GM18907 (cell line): ENCODE results near the gene LBX1.

Experiments used
- ATAC-seq: cut with Tn5 transposase; IDR thresholded peaks from one replicate; pipeline ENCODE4 v1.9.1; 2021; ENCODE audit warnings: mild to moderate bottlenecking, moderate library complexity; ENCODE audit not compliant: unreplicated experiment

Gene LBX1

DNA sequence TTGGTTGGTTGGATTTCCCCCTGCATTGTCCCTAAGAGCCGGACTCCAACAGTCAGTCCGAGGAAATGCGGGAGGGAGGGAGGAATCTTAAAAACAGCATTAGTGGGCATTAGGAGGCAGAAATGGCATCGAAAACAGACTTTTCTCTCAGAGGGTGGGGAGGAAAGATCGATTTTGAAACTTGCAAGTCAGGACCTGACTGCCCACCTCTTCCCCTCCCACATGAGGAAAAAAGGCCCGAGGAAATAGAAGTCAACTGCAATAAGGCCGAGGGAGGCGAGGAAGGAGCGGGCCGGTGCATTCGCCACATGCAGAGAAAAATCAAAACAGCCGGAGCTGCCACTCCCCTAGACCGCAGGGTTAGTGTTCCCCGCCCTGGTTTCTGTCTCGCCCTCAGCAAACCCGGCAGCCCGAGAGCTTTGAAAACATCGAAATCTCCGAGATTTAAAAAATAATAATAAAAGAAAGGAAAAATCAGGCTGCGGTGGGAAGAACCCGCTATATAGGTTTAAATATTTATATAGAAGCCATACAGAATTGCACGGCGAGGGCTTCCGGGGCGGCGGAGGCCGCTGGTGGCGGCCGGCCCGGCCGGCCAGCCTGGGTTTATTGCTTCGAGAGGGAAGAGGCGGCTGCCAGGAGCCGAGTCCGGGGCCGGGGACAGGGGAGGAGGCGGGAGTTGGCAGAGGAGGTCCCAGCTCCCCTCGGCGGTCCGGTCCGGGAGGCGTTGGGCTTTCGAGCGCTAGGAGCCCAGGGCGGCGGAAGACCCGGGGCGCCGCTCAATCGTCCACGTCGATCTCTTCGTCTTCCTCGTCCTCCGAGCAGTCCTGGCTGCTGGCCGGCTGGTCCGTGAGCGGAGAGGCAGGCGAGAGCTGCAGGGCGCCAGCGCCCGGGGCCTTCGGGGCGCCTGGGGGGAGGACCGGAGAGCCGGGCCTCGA lies 2.5 kb downstream of the LBX1 start:
- no peak for ATAC-seq

DNA sequence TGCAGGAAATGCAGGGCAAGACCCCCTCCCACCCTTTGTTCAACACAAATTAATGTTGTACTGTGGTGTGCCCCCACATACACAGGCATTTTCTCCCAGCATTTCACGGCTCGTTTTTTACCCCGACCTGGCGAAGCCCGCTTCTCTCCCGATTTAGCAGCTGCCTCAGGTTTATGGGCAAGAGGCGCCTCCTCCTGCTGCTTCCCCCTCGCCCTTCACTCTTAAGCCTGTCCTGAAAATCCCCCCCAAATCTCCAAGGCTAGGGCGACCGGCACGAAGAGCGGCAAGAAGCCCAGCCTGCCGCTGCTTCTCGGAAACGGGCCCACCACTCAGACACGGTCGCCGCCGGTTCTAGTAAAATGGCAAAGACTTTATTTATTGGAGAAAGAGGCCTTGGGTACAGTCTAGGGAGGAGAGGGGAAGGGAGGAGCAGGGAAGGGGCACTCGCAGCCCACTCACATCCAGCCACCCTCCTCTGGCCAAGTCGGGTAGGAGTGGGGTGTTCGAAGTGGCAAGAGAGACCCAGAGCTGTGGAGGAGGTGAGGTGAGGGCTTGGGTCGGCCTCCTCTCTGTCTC lies 3.3 kb downstream of the LBX1 start:
- no peak for ATAC-seq

DNA sequence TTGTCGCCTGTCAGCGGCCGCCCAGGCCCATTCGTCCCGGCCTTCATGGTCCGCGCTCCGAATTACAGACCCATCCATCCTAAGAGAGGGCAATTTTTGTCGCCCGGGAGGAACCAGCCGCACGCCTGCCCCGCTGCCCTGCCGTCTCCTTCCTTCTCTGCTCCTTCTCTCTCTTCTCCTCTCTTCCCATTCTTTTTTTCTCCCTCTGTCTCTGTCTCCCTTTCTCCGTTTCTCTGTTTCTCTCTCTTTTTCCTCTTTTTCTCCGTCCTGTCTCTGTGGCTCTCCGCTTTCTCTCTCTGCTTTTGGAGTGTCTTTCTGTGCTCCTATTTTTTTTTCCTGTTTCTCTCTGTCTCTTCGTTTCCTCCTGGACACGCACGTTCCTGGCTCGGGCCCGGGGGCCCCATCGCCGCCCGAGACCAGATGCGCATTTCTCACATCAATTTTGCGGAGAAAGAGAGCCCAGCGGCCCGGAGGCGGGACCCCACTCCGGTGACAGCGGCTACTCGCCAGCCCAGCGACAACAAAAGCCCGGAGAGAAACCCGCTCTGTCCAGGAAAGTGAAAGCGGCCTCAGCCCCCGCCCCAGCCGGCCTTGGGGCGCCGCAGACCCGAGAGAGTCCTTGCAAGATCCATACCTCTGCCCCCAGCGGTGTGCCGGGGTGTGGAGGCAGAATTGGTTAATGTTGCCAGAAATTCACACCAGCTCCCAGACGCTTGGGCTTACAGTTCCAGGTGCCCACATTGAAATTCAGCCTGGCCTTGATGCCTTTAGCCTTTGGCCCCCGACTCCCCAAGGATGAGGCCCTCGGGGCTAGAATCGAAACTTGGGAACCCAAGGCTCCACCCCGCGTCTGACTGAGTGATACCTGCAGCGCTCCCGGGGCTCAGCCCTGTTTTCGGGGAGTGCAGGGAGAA lies 4.1 kb downstream of the LBX1 start:
- ATAC-seq = no peak

DNA sequence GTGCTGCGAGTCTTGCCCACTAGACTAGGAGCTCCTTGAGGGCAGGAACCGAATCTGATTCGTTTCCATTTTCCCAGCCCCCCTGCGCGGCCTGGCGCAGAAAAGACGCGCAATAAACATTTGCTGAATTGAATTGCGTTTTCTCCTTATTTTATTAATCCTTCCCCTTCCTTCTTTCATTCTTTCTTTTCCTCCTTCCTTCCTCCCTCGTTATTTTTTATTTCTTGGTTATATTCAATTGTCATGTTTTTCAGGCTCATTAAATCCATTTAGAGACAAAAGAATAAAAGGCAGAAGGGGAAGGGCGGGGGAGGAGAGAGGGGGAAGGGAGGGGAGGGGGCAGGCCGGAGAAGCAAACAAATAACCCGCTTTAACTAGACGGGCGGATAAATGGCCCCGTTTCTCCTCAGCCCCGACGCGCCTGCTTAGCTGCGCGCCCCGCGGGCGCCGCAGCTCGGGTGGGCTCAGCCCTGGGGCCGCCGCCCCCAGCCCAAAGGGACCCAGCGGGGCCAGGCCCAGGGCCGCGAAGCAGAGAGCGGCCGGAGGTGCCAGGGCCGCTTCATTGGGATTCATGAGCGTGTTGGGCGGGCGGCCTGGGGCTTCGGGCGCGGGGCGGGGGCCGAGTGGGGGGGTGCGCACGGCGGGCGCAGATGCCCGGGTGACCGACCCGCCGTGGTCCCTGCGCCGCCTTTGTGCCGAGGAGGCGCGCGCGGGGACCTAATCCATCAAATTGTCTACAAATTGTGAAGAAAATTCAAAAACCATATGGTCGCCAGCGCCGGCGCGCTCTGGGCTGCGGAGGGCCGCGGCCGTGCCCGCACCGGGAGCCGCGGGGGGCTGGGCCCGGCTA lies 5.0 kb downstream of the LBX1 start:
- no peak for ATAC-seq

DNA sequence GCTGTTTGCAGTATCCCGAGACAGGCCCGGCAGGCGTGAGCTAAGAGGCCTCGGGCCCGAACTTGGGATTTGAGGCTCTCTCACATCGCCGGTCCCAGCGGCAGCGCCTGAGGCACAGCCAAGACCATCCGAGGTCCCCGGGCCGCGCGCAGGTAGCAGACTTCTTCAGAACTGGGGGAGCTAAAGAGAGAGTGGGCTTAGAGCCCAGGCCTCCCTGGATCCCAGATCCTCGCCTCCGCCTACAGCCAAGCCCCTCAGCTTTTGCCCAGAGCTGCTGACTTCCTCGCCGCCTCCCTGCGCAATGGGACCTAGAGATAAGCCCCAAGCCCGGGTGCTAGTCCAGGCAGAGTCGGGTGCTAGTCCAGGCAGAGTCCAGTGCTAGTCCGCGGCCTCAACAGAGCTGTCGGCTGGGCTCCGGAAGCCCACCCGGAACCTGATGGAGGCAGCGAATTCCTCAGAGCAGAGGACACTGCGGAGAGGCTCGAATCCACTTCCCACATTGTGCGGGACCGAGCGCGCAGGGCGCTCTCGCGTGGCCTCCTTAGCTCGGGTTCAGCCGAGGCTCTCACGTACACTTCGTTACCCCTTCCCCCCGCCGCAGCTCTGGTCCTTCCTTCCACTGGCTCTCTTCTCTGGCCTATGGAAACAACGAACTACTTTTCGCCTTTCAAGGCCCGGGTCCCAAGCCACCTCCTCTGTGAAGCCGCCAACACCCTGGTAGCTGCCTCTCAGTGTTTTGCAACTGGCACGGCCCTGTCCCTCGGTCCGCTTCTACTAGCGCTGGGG lies 5.8 kb downstream of the LBX1 start:
- ATAC-seq = no peak

DNA sequence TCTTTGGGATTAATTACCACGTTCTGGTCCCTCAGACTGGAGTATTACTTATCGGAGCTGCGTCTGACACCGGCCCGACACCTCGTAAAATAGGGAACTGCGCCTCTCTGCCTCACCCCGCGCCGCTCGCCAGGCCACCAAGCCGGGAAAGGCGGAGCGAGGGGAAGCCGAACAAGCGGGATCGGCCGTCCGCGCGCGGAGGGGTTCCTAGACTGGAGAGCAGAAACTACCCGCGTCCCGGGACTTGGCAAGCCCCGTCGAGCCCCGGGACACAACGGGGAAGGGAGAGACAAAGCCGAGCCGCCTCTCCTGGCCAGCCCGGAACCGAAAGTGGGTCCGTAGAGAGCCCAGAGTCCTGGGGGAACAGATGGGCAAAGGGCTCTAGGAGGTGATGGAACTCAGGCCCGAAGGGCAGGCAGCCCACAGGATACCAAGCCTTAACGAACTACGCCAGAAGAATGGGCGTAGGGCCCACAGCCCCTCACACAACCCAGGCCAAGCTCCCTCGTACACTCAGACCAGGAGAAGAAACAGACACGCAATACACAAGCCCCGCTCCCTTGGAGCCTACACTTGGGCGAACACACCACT lies 6.5 kb downstream of the LBX1 start:
- no peak for ATAC-seq

DNA sequence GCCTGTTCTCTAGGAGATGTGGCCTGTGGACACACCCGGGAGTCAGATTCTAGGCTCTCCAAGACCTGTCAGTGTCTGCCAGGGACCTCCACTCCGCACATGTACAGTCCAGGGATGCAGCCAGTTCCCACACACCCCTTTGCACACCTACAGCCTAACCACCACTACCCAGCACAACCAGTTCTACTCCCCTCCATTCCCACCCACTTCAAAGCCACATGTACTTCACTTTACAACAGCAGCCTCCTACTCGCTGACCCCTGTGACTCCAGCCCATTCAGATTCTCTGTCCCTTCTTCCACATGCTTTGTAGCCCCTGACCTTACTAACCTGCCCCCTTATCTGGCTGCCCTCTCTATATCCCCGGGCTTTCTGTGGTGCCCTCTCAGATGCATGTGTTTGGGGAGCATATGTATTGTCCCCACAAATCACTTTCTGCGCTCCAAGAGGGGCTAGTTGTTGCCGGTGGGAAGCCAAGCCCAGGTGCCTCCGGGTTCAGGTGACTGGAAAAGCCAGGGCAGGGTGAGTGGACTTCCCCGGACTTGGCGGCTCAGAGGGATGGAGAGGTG lies 7.2 kb downstream of the LBX1 start:
- no peak for ATAC-seq

DNA sequence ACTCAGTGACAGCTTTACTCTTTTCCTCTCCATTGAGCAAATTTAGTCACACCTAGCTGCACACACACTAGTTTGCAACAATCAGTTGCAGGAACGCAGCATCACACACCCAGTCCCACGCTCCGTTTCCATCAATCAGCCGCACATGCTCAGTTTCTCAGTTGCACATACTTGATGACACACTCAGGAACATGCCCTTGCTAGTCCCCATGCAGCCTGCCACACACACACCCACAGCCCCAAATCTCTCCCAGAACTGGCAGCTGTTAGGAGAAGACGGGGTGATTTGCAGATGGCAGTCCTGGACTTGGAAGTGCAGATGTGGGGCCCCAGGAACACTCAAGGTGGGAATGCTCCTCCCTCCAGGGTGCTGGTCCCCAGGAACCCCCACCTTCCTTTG lies 7.7 kb downstream of the LBX1 start:
- no peak for ATAC-seq

DNA sequence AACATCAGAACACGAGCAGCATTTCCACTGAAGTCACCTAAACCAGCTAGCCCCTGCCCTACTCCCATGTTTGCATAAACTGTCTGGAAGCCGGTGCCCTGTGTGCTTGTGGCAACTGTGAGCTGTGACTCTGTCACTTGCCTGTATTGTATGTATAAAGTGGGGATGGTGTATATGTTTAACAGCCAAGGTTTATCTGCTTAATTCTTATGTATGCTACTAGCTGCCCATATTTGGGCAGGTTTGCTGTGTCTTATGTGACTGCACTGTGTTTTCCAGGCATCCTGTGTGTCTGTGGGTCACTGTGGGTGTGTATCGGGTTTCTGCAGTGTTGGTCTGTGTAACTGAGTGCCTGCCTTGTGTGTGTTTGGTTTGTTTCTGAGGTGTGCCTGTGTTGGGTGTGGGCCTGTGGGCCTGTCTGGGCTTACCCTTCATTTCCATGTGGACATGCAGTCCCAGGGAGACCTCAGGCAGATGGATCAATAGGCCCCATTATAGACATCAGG lies 9.3 kb downstream of the LBX1 start:
- no peak for ATAC-seq

DNA sequence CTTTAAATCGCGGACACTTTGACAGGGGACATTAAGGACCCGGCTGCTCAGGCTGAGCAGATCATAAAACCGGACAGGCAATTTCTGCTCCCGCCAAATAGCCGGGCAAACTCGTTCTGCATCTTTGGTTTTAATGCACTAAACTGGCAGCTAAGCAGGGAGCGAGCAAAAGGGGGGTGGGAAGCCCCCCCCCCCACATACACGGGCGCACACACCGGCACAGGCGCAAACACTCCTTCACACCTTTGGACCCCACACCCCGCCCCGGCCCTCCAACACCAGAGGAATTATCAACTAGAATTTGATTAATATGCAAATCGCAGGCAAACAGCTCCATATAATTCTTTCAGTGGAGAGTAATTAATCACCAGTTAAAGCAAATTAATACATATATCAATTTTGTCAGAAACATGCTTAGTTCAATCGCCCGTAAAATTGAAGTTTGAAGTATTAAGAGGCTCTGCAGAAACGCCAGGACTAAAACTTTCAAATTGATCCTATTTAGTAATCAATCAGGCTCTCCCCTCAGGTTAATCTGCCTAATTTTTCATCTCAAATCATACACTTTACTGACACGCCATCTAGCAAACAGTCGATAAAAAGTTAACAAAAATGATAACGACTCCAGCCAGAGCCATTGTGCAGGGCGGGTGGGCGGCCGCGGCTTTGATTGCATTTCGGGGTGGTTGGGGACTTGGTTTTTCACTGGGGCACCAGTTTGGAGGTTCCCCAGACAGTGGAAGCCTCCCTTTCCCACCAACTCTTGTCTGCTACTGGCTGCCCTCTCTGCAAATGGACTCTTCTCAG lies 9.9 kb downstream of the LBX1 start:
- ATAC-seq = no peak

DNA sequence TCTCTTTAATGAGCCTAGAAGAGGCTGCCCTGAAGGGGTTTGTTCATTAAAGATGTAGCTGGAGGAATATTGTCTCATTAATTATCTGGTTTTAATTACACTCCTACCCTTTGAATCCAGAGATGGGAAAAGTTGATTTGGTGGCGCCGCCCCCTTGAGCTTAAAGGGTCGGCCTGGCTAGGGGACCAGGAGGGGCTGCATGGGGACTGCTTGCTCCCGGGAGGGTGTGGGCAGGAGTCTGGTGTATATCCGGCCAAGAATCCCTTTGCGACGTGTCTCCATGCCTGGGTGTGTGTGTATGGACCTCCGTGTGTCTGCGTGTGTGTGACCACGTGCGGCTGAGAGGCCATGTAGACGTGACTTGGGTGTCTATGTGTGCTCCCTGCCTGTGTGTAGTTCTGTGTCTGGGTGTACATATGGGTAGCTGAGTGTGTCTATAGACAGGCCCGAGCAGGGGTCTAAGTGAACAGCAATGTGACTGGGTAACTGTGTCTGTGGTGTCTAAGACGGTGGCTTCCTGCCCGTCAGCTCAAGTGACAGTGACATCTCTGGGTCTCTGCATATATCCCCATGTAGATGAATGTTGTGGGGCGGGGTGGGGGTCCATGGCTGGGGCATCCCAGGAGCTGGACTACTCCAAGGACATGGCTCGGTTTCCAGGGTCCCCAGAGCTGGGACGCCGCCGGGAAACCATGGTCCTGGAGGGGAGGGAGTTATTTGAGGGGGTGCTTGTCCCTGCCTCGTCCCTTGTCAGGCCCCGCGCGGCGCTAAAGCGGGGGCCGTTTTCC lies 10.7 kb downstream of the LBX1 start:
- ATAC-seq = no peak

DNA sequence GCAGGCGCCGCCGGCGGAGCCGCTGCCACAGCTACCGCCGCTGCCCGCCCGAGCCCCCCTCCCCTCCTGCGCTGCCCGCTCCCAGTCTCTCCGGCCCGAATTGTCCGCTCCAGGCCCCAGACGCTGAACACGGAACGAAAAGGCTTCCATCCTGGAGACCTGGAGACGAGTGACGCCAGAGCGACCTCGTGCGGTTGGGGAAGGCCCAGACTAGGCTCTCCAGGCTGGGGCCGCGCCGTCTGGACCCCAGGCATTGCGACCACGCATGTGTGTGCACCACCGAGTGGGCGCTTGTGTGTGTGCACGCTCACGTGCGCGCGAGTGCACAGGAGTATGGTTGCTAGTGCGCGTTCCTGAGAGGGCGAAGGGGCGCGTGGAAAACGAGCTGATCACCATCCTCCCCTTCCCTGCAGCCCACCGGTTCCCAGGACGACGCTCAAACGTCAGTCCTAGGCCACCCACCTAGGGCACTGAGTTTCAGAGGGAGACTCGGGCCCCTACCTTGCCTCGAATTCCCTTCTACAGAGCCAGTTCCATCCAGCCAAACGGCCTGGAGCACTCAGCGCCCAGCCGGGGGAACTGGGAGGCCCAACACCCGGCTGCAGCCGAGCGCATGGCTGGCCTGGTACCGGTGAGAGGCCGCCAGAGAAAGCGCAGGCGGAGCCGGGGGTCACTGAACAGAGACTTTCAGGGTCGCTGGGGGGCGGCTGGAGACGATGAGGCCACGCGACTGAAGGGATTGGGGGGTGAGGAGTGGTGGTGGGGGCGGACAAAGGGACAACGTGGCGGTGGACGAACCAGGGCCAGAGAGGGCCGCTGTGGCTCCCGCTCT lies 11.6 kb downstream of the LBX1 start:
- no peak for ATAC-seq

DNA sequence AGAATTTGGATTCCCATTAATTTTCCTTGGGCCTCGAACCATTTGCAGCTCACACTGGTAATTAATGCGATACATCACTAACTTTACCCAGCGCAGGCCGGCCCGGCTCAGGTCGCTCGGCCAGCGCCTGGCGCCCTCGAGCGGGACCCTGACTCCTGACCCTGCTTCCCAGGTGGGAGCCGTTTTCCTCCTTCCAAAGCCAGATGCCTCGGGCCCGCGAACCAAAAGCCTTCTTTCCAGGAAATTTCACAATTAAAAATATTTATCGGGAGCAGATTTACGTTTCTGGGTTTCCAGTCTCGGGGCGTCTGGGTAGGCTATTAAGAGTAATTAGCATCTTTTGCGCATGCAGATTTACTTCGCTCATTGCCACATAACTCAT lies 12.2 kb downstream of the LBX1 start:
- no peak for ATAC-seq

DNA sequence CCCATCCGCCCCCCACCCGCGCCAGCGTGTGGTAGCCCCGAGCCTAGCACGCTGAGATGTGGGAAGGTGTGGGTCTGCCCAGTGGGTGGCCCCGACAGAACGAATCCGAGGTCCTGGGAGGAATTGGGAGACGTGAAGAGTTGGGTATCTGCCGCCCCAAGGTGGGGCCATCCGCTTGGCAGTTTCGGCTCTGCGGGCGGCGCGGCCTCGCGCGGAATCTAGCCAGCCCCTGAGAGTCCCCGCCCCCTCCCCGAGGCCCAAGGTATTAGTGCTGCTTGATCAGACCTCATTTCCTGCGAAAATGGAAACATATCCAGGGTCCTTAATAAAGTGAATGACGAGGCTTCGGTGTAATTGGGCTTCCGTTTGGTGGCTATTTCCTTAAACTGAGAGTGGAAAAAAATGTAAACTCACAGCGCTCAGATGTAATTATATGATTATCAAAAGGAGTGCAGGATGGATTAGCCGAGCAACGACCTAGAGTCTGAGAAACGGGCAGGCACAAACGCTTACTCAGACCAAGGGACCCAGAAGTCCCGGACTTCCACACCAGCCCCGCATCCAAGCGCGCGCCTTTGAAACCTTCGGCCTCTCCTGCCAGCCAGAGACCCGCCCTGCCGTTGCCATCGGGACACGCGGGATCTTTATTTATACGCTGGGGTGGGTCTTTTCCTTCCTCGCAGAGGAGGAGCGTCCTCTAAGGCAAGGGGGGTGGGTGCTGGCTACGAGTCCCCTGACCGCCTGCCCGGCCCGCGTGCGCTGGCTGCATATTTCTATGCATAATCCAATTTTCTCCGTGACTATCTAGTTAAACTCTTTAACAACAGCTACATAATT lies 12.8 kb downstream of the LBX1 start:
- no peak for ATAC-seq

DNA sequence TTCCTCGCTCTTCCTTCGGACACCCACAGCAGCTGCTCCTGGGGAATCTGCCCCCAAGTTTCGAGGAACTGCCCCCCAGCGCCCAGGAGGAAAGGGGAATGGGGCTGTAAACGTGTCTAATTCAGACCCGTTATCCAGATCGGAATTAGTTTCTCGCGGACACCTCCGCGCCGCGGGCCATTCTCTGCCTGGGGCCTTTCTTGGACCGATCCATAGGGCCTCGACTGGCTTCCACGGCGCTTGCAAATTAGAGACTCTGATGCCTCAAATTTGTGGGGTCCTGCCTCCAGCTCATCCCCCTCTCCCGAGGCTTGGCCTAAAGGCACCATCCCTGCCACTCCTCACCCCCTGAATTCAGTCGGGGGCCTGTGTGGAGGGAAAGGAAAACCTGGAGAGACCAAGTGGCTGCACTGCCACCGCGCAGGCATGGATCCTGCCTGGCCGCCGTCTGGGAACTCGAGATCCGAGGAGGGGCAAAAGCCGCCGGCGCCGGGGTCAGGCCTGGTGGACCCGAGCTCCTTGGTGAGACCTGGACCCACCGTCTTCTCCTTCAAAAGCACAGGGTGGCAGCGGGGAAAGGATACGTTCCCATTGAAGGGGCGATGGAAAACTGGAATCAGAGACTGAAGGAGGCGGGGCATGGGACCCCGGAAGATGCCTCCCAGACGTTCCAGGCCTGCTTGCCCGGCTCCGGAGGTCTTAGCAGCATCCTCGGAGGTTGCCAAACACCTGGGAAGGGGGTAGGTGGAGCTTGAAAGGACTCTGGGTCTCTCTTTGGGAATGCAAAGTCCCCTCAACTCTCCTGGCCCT lies 13.7 kb downstream of the LBX1 start:
- no peak for ATAC-seq
